Ascending aorta (tissue), 2 donors: ENCODE results near the gene SRP72. TPM values are rescaled to one million over a fixed set of nuclear protein-coding genes. Genes with fewer than 3 reads are reported as not detected.

Experiments
- DNase-seq, 2 donors: peaks; one replicate each; pipeline ENCODE4 v3.0.0-alpha.2; 2019; ENCODE audit warnings: low spot score in 2 of 2
- H3K27ac ChIP-seq, 2 donors: fragments of 200-600 bp; sonication (generic); one replicate each; pipeline ENCODE4 v1.5.1; 2016 to 2017; ENCODE audit warnings: mild to moderate bottlenecking in 1 of 2
- H3K27me3 ChIP-seq: fragments of 200-600 bp; sonication (generic); one replicate; pipeline ENCODE4 v1.5.1; 2017
- H3K36me3 ChIP-seq, 2 donors: fragments of 200-600 bp; sonication (generic); one replicate each; pipeline ENCODE4 v1.5.1; 2016
- H3K4me1 ChIP-seq, 2 donors: fragments of 200-600 bp; sonication (generic); one replicate each; pipeline ENCODE4 v1.5.1; 2016 to 2017; ENCODE audit warnings: mild to moderate bottlenecking in 1 of 2
- H3K4me3 ChIP-seq, 2 donors: fragments of 200-600 bp; sonication (generic); one replicate each; pipeline ENCODE4 v1.5.1; 2016 to 2017; ENCODE audit warnings: mild to moderate bottlenecking in 1 of 2
- H3K9me3 ChIP-seq, 2 donors: fragments of 200-600 bp; sonication (generic); one replicate each; pipeline ENCODE4 v1.5.1; 2016
- CTCF ChIP-seq, 3 experiments: fragments of 200-600 bp in 2 of 3; fragments of 450-650 bp in 1 of 3; sonication (generic) in 2 of 3; IDR thresholded peaks; one replicate each; pipeline ENCODE4 v1.5.1; 2016 to 2019; ENCODE audit warnings: antibody characterized with exemption in 3 of 3, mild to moderate bottlenecking in 1 of 3, moderate library complexity in 1 of 3
- intact Hi-C: fragments of 100-400 bp; cut with DNase I; formaldehyde crosslinking; loops from one replicate; pipeline ENCODE4 v1.15.1; 2023
- total RNA-seq: library from RNA; depleted of rRNA; stranded (reverse); fragments of >200 nt; gene quantifications from one replicate; pipeline ENCODE4 v1.1.0, GENCODE V29; 2016

The SRP72 gene
- total RNA-seq, 1 donor from 2014 or later: 89.4 TPM

GRCh38 chr4:56540826-56541225 is 73.4 kb downstream of the SRP72 start:
- no peak overlapping the region for H3K4me3 ChIP-seq
- H3K27me3 ChIP-seq: no peaks in the 10 kb centered on the region
- no peaks in the 10 kb centered on the region for H3K4me1 ChIP-seq
- no peak for TF ChIP-seq CTCF (IDR thresholded peaks at IDR 0.05)
- no peaks in the 10 kb centered on the region for H3K9me3 ChIP-seq
- no peak overlapping the region for H3K27ac ChIP-seq
- DNase-seq: no peak
- H3K36me3 ChIP-seq: no peaks in the 10 kb centered on the region
- intact Hi-C loops: loop anchor here (5.0 kb wide), 1 partner anchor 594 kb away; the partner anchor contains the start of gene CEP135

GRCh38 chr4:56544573-56545131 is 77.2 kb downstream of the SRP72 start:
- Histone ChIP-seq H3K4me1 (no peaks in the 10 kb centered on the region), H3K4me3 (peak overlapping the region; percentile 7 to 60), H3K27ac (no peak overlapping the region), H3K9me3 (no peaks in the 10 kb centered on the region), H3K36me3 (no peaks in the 10 kb centered on the region), H3K27me3 (no peaks in the 10 kb centered on the region)
- peak; percentile 84 to 99 (median 98) for TF ChIP-seq CTCF (IDR thresholded peaks at IDR 0.05)
- peak; percentile 14 to 89 for DNase-seq
- intact Hi-C loops: loop anchor here (1.0 to 5.0 kb wide), 6 partner anchors 14 to 597 kb away; partner anchors contain the start of genes CEP135, PAICS and SRP72

GRCh38 chr4:56550642-56551041 is 83.2 kb downstream of the SRP72 start:
- intact Hi-C loops: no loop called here

GRCh38 chr4:56551516-56551915 is 84.1 kb downstream of the SRP72 start:
- H3K27ac ChIP-seq: no peak overlapping the region
- intact Hi-C loops: no loop called here
- H3K36me3 ChIP-seq: no peaks in the 10 kb centered on the region
- TF ChIP-seq CTCF (IDR thresholded peaks at IDR 0.05): no peak
- H3K4me3 ChIP-seq: no peak overlapping the region
- no peaks in the 10 kb centered on the region for H3K9me3 ChIP-seq
- H3K27me3 ChIP-seq: no peaks in the 10 kb centered on the region
- DNase-seq: no peak
- no peaks in the 10 kb centered on the region for H3K4me1 ChIP-seq

More at GRCh38 chr4:56550642-56551041, 83.2 kb downstream of the SRP72 start:
- no peaks in the 10 kb centered on the region for H3K4me1 ChIP-seq
- H3K4me3 ChIP-seq: no peak overlapping the region
- H3K36me3 ChIP-seq: no peaks in the 10 kb centered on the region
- no peaks in the 10 kb centered on the region for H3K27me3 ChIP-seq
- H3K27ac ChIP-seq: no peak overlapping the region
- no peak for TF ChIP-seq CTCF (IDR thresholded peaks at IDR 0.05)
- no peaks in the 10 kb centered on the region for H3K9me3 ChIP-seq
- DNase-seq: no peak

- intact Hi-C loops: no loop called here
- TF ChIP-seq CTCF (IDR thresholded peaks at IDR 0.05): no peak
- no peak overlapping the region for H3K27ac ChIP-seq
- no peaks in the 10 kb centered on the region for H3K4me1 ChIP-seq
- DNase-seq: no peak
- no peak overlapping the region for H3K4me3 ChIP-seq
- H3K36me3 ChIP-seq: no peaks in the 10 kb centered on the region
- H3K9me3 ChIP-seq: no peaks in the 10 kb centered on the region
- no peaks in the 10 kb centered on the region for H3K27me3 ChIP-seq
These were observed 84.9 kb downstream of the SRP72 start for GRCh38 chr4:56552273-56552672.

Other genes with a start within 250 kb of the SRP72 start
- gene AASDH, start 80.1 kb upstream of the SRP72 start, total RNA-seq: 4.0 TPM
- 3.6 TPM for gene PPAT, start 32.0 kb upstream of the SRP72 start, total RNA-seq
- gene PAICS, start 31.4 kb upstream of the SRP72 start, total RNA-seq: 9.6 TPM
- gene ARL9, start 38.2 kb downstream of the SRP72 start, total RNA-seq: not detected
- 54.2 TPM for gene HOPX, start 213.7 kb downstream of the SRP72 start, total RNA-seq